Glomerular endothelial cell (primary cell): Measurements from ENCODE around the gene ABCA12. TPM values are rescaled to one million over a fixed set of nuclear protein-coding genes. Genes with fewer than 3 reads are reported as not detected.

Experiments used
- DNase-seq: peaks from one replicate; pipeline ENCODE4 v3.0.0-alpha.2; 2011; ENCODE audit warnings: low read depth, low spot score; ENCODE audit errors: extremely low read depth
- total RNA-seq: library from RNA; depleted of rRNA; stranded (reverse); fragments of >200 nt; gene quantifications from 2 replicates; pipeline ENCODE4 v1.2.3, GENCODE V29; 2015

ABCA12 gene
- total RNA-seq, 1 donor from 2014 or later, result 0.12 TPM

DNA sequence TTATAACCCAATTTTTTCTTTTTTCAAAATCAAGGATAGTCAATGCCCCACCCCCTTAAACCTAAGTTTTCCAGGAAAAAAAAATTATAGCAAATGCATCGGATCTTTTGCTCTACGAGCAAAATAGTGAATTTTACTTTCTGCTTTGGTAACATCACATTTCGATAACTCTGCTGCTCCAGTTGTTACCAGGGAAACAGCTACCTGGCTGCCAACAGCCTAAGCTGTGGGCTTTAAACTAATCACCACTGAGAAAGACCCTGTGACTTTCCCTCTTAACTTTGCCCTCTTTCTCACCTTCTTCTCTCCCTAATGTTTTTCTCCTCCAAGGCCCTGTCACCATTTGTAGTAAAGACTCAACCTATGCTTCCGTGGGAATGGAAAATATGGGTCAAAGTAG is 145.5 kb downstream of the ABCA12 start:
- DNase-seq, result no peak

- DNase-seq, result no peak
Measured at GRCh38 chr2:214989187-214989586, 149.2 kb downstream of the ABCA12 start.

DNA sequence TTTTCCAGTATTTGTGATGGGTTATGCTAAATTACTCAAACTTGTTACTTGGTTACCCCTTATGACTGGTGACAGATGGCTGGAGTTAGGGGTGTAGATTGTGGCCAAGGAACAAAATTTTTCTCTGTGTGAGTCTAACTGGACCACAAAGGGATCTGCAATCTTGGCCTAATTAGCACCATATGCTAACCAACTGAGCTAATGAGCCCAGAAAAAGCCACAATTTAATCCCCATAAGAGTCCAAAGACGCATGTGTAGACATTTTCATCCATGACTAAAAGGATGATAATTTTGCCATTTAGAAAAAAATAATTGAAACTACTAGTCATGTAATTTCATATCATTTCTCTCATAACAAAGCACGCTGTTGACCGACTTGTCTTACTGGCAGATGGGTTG is 151.2 kb downstream of the ABCA12 start:
- DNase-seq, result no peak

GRCh38 chr2:214985619-214986018 is 152.8 kb downstream of the ABCA12 start:
- no peak for DNase-seq

DNA sequence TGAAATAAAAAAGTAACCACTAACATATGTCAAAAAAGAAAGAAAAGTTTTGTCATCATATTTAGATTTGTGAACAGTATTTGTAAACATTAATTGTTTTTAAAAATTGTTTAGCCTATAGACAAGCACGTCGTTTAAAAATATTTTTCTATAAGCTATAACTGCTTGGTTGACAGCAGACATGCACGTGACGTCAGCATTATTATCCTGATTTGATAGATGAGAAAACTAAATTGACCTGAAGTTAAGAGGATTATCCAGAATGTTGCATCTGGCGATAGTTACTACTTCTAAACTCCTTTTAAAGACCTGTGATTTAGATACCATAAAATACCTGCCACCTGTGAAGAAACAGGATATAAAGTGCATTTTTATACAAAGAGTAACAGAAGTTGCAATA is 172.0 kb downstream of the ABCA12 start:
- no peak for DNase-seq

GRCh38 chr2:214960677-214961076 is 177.7 kb downstream of the ABCA12 start:
- no peak for DNase-seq

DNA sequence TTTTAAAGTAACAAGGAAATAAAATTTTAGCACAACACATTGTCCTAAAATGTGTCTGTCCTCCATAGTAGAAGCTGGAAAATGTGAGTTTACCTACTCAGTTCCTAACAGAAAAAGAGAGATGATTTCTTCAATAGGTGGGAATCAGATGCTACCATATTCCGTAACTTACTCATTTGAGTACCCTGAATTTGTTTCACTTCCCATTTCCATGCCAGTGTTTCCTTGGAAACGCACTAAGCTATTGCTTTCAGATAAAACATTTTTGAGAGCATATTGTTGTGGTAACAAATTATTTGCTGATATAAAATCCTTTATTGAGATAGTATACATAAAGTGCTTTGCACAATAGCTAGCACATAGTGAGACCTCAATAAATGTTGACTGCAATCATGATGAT is 191.5 kb downstream of the ABCA12 start:
- no peak for DNase-seq

DNA sequence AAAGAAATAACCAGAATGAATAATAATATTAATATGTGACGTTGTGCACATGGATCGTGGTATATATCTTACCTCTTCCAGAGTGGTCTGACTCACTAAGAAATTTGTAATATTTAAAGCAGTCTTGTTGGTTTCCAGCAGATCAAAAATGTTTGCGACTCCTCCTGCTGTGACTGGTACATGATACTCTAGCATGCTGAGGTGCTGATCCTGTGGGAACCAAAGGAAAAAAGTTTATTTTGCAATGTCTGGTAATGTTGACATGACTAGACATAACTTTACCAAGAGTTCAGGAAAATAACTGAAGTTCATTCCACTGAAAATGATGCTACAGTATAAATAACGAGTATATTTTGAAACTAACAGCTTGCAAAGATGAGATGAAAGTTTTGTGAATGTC is 204.4 kb downstream of the ABCA12 start:
- no peak for DNase-seq

DNA sequence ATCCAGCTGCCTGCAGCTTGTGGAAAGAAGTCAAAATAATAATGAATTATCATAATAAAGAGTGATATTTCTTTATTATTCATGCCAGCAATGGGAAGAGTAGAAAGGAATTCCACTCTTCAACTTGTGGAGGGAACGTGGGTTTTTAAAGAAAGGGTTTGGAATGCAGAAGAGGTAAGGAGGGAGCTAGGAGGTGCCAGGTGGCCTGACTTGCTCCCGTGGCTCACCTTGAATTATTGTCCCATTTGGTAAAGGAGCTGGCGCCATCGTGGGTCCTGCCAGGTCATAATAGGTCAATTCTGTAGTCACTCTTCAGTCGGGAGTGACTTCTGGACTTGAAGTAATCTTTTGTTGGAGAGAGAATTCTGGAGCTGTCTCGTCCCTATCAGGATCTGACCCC is 233.8 kb downstream of the ABCA12 start:
- DNase-seq, result no peak

DNA sequence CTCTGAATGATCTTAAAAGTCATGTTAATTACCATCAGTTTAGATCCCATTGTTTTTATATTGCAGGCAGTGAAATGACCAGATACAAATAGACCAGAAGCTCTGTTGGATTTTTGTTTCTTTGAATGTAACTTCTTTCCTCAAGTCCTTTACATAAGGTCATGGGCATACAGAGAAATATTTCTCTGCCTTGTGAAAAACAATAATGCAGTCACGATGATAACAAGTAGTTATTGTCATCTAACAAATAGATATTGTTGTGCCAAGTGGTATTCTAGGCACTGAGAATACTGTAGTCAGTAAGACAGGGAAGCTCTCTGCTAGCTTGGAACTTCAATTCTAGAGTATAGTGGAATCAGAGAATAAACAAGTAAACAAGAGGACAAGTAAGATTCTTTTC is 234.2 kb downstream of the ABCA12 start:
- no peak for DNase-seq

- no peak for DNase-seq
Measured at GRCh38 chr2:214902286-214902685, 236.1 kb downstream of the ABCA12 start.

DNA sequence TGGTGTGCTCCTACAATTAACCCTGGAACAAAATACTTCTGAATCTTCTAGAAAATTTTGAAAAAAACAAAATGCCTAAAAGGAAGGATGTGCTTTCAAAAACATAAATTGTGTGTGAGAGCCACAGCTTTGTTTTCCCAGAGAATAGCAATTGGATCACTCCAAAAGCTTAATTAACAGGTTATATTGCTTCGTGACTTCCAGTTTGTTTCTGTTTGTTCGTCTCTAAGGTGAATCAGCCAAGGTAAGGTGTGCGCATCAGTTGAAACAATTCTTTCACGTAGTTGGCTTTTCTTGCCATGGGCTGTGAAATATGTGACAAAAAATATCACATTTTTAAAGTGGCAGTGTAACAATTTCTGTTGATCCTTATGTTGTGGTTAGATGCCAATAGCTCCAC is 238.7 kb downstream of the ABCA12 start:
- DNase-seq, result no peak

- no peak for DNase-seq
Measured at GRCh38 chr2:214896274-214896673, 242.2 kb downstream of the ABCA12 start.

GRCh38 chr2:214895469-214895868 is 243.0 kb downstream of the ABCA12 start:
- no peak for DNase-seq

DNA sequence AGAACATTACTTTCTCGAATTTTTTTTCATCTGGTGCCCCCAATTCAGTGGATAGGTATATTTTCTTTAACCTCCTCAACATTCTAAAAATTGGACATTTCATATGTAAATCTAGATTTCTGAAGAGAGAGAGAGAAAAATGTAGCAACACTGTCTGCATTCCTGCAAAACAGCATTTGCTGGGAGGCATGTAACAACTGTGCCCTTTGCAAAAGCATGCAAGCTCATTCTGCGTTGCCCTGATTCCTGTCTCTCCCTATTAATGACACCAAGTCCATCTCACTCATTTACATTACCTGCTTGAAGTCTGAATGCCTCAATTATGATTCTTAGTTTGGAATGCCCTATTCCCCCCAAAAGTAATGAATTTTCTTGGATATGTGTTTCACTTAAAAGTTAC is 249.1 kb downstream of the ABCA12 start:
- no peak for DNase-seq

DNA sequence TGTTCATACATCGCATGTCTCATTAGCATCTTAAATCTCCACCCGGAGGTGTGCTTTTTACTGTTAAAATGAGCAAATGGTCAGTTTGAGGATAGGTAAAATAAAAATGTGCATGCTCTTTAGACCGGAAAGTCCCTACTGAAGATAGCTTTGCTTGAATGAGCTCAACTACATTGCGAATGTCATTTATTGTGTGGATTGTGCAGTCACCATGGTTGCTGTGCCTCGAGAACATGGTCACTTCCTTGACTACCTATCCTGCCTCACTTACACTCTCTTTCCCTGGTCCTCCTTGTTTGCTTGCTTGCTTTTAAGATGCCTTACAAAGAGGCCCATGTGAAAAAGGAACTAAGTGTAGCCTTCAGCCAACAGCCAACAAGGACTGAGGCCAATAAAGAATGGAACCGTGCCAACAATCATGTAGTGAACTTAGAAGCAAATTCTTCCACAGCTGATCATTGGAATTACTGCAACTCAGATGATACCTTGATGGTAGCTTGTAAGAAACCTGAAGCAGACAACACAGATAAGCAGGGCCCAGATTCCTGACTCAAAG is 256.7 kb downstream of the ABCA12 start:
- no peak for DNase-seq

Other genes with a start within 250 kb of the ABCA12 start
- 43.6 and 46.2 TPM in 2 replicates for gene ATIC, start 173.4 kb upstream of the ABCA12 start, total RNA-seq